ENCODE data around the gene TNNT3.

Gene TNNT3

GRCh38 chr11:1889941-1890855 lies 29.3 kb upstream of the TNNT3 start:
- TF ChIP-seq ZBTB7A (IDR thresholded peaks at IDR 0.05; ENCODE audit: low read depth) (no peak), CEBPB (IDR thresholded peaks at IDR 0.05) (no peak), NFIC (IDR thresholded peaks at IDR 0.05) (no peak), YY1 (IDR thresholded peaks at IDR 0.05; ENCODE audit: low read depth) (no peak), CREB1 (IDR thresholded peaks at IDR 0.05; ENCODE audit: low read depth) (no peak), MAX (IDR thresholded peaks at IDR 0.05) (no peak), TAF1 (IDR thresholded peaks at IDR 0.05; ENCODE audit: low read depth) (no peak), RAD21 (IDR thresholded peaks at IDR 0.05; ENCODE audit: low read depth) (no peak), FOXM1 (IDR thresholded peaks at IDR 0.05; ENCODE audit: borderline replicate concordance, low read depth) (no peak), TCF12 (IDR thresholded peaks at IDR 0.05; ENCODE audit: low read depth) (no peak), TEAD4 (IDR thresholded peaks at IDR 0.05) (no peak), USF1 (IDR thresholded peaks at IDR 0.05) (no peak), REST (IDR thresholded peaks at IDR 0.05; ENCODE audit: low read depth) (no peak), EGR1 (IDR thresholded peaks at IDR 0.05) (no peak), EP300 (IDR thresholded peaks at IDR 0.05; ENCODE audit: borderline replicate concordance) (no peak)

GRCh38 chr11:1890856-1891830 lies 28.4 kb upstream of the TNNT3 start:
- TF ChIP-seq FOXM1 (IDR thresholded peaks at IDR 0.05; ENCODE audit: borderline replicate concordance, low read depth): no peak
- no peak for TF ChIP-seq NFIC (IDR thresholded peaks at IDR 0.05)
- no peak for TF ChIP-seq CREB1 (IDR thresholded peaks at IDR 0.05; ENCODE audit: low read depth)
- no peak for TF ChIP-seq RAD21 (IDR thresholded peaks at IDR 0.05; ENCODE audit: low read depth)
- no peak for TF ChIP-seq YY1 (IDR thresholded peaks at IDR 0.05; ENCODE audit: low read depth)
- TF ChIP-seq EGR1 (IDR thresholded peaks at IDR 0.05): no peak
- TF ChIP-seq TEAD4 (IDR thresholded peaks at IDR 0.05): no peak
- no peak for TF ChIP-seq USF1 (IDR thresholded peaks at IDR 0.05)
- no peak for TF ChIP-seq ZBTB7A (IDR thresholded peaks at IDR 0.05; ENCODE audit: low read depth)
- TF ChIP-seq REST (IDR thresholded peaks at IDR 0.05; ENCODE audit: low read depth): no peak
- no peak for TF ChIP-seq EP300 (IDR thresholded peaks at IDR 0.05; ENCODE audit: borderline replicate concordance)
- no peak for TF ChIP-seq TAF1 (IDR thresholded peaks at IDR 0.05; ENCODE audit: low read depth)
- no peak for TF ChIP-seq CEBPB (IDR thresholded peaks at IDR 0.05)
- no peak for TF ChIP-seq MAX (IDR thresholded peaks at IDR 0.05)
- no peak for TF ChIP-seq TCF12 (IDR thresholded peaks at IDR 0.05; ENCODE audit: low read depth)

- TF ChIP-seq CEBPB (IDR thresholded peaks at IDR 0.05): no peak
- no peak for TF ChIP-seq YY1 (IDR thresholded peaks at IDR 0.05; ENCODE audit: low read depth)
- no peak for TF ChIP-seq NFIC (IDR thresholded peaks at IDR 0.05)
- no peak for TF ChIP-seq TAF1 (IDR thresholded peaks at IDR 0.05; ENCODE audit: low read depth)
- no peak for TF ChIP-seq MAX (IDR thresholded peaks at IDR 0.05)
- no peak for TF ChIP-seq EGR1 (IDR thresholded peaks at IDR 0.05)
- TF ChIP-seq EP300 (IDR thresholded peaks at IDR 0.05; ENCODE audit: borderline replicate concordance): no peak
- TF ChIP-seq REST (IDR thresholded peaks at IDR 0.05; ENCODE audit: low read depth): no peak
These were observed 27.7 kb upstream of the TNNT3 start, which contains the start of gene PRR33 for GRCh38 chr11:1891831-1892115. PRR33 (minus strand) TSS chr11:1891895; CDS start chr11:1890584, 1,311 bp downstream.
